GM12865 (cell line): ENCODE results near the gene SH3BGR.
"Not testable (repeated sequence)": the region's sequence is repeated elsewhere in the genome, so short reads cannot be mapped to it uniquely, and the experiment has no call there.

Experiments used
- DNase-seq: peaks from one replicate; pipeline ENCODE4 v3.0.0; 2010; ENCODE audit warnings: low read depth
- H3K4me3 ChIP-seq: 2 replicates; pipeline ENCODE4 v1.5.1; 2011; ENCODE audit warnings: mild to moderate bottlenecking, low read depth, low read length, control low read depth
- TF ChIP-seq, protein P1 (sequence below): IDR thresholded peaks from 2 replicates; pipeline ENCODE4 v1.5.1; 2011; ENCODE audit warnings: low read length, control low read depth, low read depth, inconsistent platforms; ENCODE audit not compliant: insufficient read depth; ENCODE audit errors: missing control alignments

SH3BGR gene

DNA sequence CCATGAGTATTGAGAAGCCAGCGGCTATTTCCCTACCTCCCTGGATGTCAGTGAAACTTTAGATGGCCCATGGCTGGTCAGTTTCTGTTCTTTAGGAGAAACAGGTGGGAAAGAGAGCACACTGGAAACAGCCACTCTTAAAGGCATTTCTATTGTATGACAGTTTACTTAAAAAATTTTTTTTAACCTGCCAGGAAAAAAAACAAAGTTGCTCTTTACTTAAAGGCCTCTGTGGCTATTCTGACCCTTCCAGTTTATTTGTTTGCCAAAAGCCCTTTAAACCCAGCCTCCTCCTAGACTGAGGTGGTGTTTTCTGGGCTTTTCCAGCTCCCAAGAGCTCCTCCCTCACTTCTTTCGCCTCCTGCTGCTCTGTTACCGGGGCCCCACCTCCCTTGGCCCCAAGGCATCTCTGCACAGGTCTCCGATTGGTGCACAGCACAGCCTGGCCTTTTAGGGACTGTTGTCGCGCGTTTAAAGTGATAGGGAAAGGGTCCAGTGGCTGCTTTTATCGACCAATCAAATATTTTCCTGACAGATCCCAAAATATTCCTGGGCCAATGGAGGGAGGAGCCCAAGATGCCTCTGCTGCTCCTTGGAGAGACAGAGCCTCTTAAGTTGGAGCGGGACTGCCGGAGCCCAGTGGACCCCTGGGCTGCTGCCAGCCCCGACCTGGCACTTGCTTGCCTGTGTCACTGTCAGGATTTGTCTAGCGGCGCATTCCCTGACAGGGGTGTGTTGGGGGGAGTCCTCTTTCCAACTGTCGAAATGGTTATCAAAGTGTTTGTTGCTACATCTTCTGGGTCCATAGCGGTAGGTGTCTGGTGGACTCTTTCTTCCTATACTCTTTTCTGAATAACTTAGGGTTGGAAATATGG lies at the start of gene SH3BGR:
Gene SH3BGR (plus strand): TSS at position 639 of the 875 bp plus-strand sequence. CDS start 127 bp downstream, at position 766.
- no peak within 1 kb of the TSS for H3K4me3 ChIP-seq
- TF ChIP-seq, protein P1, sequence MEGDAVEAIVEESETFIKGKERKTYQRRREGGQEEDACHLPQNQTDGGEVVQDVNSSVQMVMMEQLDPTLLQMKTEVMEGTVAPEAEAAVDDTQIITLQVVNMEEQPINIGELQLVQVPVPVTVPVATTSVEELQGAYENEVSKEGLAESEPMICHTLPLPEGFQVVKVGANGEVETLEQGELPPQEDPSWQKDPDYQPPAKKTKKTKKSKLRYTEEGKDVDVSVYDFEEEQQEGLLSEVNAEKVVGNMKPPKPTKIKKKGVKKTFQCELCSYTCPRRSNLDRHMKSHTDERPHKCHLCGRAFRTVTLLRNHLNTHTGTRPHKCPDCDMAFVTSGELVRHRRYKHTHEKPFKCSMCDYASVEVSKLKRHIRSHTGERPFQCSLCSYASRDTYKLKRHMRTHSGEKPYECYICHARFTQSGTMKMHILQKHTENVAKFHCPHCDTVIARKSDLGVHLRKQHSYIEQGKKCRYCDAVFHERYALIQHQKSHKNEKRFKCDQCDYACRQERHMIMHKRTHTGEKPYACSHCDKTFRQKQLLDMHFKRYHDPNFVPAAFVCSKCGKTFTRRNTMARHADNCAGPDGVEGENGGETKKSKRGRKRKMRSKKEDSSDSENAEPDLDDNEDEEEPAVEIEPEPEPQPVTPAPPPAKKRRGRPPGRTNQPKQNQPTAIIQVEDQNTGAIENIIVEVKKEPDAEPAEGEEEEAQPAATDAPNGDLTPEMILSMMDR, result no peak
- no peak for DNase-seq

DNA sequence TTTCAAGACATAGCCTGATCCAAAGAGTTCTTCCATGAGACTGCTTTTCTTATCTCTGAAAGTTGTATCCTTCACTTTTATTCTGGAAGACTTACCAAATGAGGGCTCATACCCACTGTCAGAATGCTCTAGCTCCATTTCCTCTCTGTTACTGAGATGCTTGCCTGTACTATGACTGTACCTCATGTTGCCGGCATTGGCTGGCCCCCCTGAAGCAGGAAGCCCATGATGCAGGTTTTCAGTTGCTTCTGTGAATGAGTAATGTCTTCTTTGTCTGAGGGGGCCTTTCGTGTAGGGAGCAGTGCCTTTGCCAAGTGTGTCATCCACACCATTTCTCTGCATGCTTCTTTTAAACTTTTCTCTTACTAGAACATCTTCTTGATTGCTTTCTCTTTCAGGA lies 45.7 kb upstream of the SH3BGR start:
- no peak for DNase-seq
- TF ChIP-seq, protein P1, result no peak
- no peak overlapping the region for H3K4me3 ChIP-seq

DNA sequence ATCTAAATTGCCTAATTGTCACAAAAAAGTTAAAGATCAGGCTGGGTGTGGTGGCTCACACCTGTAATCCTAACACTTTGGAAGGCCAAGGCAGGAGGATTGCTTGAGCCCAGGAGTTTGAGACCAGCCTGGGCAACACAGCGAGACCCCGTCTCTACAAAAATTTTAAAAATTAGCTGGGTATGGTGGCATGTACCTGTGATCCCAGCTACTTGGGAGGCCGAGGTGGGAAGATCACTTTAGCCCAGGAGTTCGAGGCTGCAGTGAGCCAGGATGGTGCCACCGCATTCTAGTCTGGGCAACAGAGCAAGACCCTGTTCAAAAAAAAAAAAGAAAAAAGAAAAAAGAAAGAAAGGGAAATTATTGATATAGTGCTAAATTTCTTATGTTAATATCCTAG lies 32.6 kb upstream of the SH3BGR start:
- not testable (repeated sequence) for H3K4me3 ChIP-seq, DNase-seq

DNA sequence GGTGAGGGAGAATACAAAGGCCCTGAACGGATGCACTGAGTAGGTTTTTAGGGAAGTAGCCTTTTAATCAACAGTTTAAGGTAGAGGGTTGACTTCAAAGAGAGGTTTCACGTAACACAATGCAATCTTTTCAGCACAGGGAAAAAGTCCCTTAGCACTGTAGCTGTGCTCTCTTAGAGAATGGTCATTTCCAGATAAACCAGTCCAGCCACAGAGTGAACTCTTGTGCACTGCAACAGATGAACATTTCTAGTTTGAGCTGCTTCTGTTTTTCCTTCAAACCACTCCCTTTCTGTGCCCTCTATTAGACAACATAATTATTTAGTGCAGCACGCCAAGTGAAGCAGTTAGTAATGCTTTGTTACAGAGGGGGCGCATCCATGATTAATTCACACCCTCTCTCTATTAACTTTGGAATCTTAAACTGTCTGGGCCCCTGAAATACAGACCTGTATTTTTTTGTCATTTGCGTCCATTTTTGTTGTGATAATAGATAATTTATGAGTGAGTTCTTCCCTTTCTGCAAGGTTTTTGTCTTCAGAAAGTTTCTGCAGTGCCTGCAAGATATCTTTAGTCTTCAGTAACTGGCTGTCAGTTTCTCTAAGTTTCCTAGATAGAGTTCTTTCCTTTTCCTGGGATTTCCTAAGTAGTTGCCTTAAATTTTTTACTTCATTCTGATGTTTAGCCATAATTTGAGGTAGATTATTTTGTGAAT lies 29.1 kb upstream of the SH3BGR start:
- no peak for DNase-seq
- H3K4me3 ChIP-seq, result no peak overlapping the region
- TF ChIP-seq, protein P1, result no peak

DNA sequence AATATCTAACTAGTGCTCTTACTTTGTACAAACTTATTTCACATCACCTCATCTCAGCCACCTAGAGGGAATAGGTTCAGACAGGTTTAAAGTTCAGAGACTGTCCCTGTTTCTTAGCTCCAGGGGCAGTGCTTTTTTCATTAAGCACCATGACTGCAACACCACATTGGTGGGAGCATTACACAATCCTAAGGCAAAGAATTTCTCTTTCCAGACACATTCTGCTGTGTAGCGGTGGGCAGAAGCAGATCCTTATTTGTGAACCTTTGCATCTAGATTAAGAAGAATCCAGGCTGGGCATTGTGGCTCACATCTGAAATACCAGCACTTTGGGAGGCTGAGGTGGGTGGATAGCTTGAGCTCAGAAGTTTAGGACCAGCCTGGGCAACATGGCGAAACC lies 22.3 kb upstream of the SH3BGR start:
- TF ChIP-seq, protein P1, result no peak
- H3K4me3 ChIP-seq, result no peak overlapping the region
- no peak for DNase-seq

DNA sequence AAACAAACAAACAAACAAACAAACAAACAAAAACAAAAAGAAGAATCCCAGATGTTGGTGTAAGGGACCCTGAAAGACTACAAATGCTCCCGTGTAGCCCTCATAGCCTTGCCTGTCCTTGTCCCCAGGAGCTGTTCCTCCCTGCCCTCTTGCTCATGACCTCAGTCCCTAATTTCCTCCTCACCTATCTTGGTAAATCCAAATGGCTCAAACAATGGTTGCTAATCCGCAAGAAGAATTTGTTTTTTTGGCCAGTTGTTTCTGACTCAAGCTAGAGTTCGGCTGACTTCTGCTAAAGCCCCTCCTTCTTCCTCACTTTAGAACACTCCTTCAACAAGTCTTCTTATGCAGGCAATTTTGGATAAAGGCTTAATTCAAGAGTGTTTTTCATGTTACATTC lies 21.8 kb upstream of the SH3BGR start:
- H3K4me3 ChIP-seq, result no peak overlapping the region
- no peak for DNase-seq
- TF ChIP-seq, protein P1, result no peak

DNA sequence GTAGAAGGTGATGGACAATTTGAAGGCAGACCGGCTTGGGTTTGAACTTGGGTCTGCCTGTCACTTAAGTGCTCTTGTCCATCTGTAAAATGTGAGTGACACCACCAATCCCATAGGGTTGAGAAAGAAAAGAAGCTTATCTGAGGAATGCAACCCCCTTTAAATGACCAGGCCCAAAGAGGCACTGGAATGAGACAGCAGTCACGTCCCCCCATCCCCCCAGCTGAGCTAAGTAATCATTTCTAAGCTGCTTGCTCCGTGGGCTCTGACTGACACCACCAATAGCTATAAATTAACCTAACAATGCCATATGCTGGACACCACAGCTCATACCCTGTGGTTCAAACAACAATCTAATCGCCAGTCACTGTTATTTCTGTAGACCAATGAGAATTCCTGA lies 21.3 kb upstream of the SH3BGR start:
- no peak for DNase-seq
- H3K4me3 ChIP-seq, result no peak overlapping the region
- TF ChIP-seq, protein P1, result no peak
